SK-N-SH (cell line): Measurements from ENCODE around the gene FCHSD2. TPM values are rescaled to one million over a fixed set of nuclear protein-coding genes. Genes with fewer than 3 reads are reported as not detected.
"Not testable (repeated sequence)": the region's sequence is repeated elsewhere in the genome, so short reads cannot be mapped to it uniquely, and the experiment has no call there.

Experiments
- CTCF ChIA-PET: fragments of 300-600, 350-600 bp; formaldehyde crosslinking; extraction: SDS; loops from one replicate; lab custom pipeline; 2021; lab: Yijun Ruan, JAX
- POLR2A ChIA-PET: fragments of 350-600 bp; sonication (Branson Sonifier 250); formaldehyde crosslinking; extraction: SDS; loops from one replicate; lab custom pipeline; 2020; ENCODE audit warnings: antibody characterized with exemption, inconsistent platforms; lab: Yijun Ruan, JAX
- DNase-seq: peaks from one replicate; pipeline ENCODE4 v3.0.0; 2012
- H2AFZ ChIP-seq: fragments of 200-600 bp; sonication (generic); 2 replicates; pipeline ENCODE4 v1.8.1; 2016; ENCODE audit warnings: antibody characterized with exemption, mild to moderate bottlenecking, low read depth
- H3F3A ChIP-seq: fragments of 200-600 bp; sonication (generic); replicated peaks from 2 replicates; pipeline ENCODE3; 2016; ENCODE audit warnings: antibody characterized with exemption, mild to moderate bottlenecking; ENCODE audit not compliant: insufficient read depth
- H3K27ac ChIP-seq, 2 experiments: fragments of 200-500 bp in 1 of 2; fragments of 200-600 bp in 1 of 2; sonication (Bioruptor generic) in 1 of 2; sonication (generic), shearing (Covaris generic) in 1 of 2; 2 replicates each; pipeline versions ENCODE4 v1.5.1 to v1.6.1; 2014 to 2016; ENCODE audit warnings: low read depth in 2 of 2, inconsistent platforms in 1 of 2, low read length in 1 of 2, mild to moderate bottlenecking in 1 of 2, mixed read lengths in 1 of 2
- H3K27me3 ChIP-seq: fragments of 200-600 bp; sonication (generic), shearing (Covaris generic); 2 replicates; pipeline ENCODE4 v1.6.1; 2016; ENCODE audit warnings: mixed run types; ENCODE audit not compliant: insufficient read depth
- H3K36me3 ChIP-seq, 2 experiments: fragments of 200-500 bp in 1 of 2; fragments of 200-600 bp in 1 of 2; sonication (Bioruptor generic) in 1 of 2; sonication (generic) in 1 of 2; replicated peaks in 1 of 2; 2 replicates each; pipeline versions ENCODE3 to v1.5.1; 2014 to 2016; ENCODE audit warnings: low read length in 1 of 2, mild to moderate bottlenecking in 1 of 2; ENCODE audit not compliant: insufficient read depth in 2 of 2, control insufficient read depth in 1 of 2
- H3K4me1 ChIP-seq, 2 experiments: fragments of 200-500 bp in 1 of 2; fragments of 200-600 bp in 1 of 2; sonication (Bioruptor generic) in 1 of 2; sonication (generic), shearing (Covaris generic) in 1 of 2; 2 replicates each; pipeline versions ENCODE4 v1.5.1 to v1.6.1; 2014 to 2016; ENCODE audit warnings: low read depth in 1 of 2, low read length in 1 of 2, mixed run types in 1 of 2; ENCODE audit not compliant: insufficient read depth in 2 of 2, control insufficient read depth in 1 of 2
- H3K4me2 ChIP-seq: fragments of 200-600 bp; sonication (generic), shearing (Covaris generic); 2 replicates; pipeline ENCODE4 v1.6.1; 2017; ENCODE audit warnings: mixed run types
- H3K4me3 ChIP-seq, 2 experiments: fragments of 200-500 bp in 1 of 2; fragments of 200-600 bp in 1 of 2; sonication (Bioruptor generic) in 1 of 2; sonication (generic), shearing (Covaris generic) in 1 of 2; 2 replicates each; pipeline versions ENCODE4 v1.5.1 to v1.8.1; 2014 to 2016; ENCODE audit warnings: low read depth in 2 of 2, inconsistent platforms in 1 of 2, low read length in 1 of 2, mild to moderate bottlenecking in 1 of 2, mixed read lengths in 1 of 2, moderate library complexity in 1 of 2
- H3K79me2 ChIP-seq: fragments of 200-600 bp; sonication (generic); 2 replicates; pipeline ENCODE4 v1.8.1; 2017; ENCODE audit warnings: mild to moderate bottlenecking; ENCODE audit not compliant: insufficient read depth
- H3K9ac ChIP-seq: fragments of 200-600 bp; sonication (generic); 2 replicates; pipeline ENCODE4 v1.6.1; 2017; ENCODE audit warnings: mixed run types
- H3K9me2 ChIP-seq: fragments of 200-600 bp; sonication (generic); 2 replicates; pipeline ENCODE4 v1.6.1; 2017; ENCODE audit warnings: mixed run types
- H3K9me3 ChIP-seq: fragments of 200-600 bp; sonication (generic); 2 replicates; pipeline ENCODE4 v1.6.1; 2017; ENCODE audit warnings: mixed run types, mild to moderate bottlenecking, moderate library complexity
- H4K20me1 ChIP-seq: fragments of 200-600 bp; sonication (generic); 2 replicates; pipeline ENCODE4 v1.6.1; 2017; ENCODE audit warnings: mild to moderate bottlenecking, mixed run types; ENCODE audit not compliant: insufficient read depth
- EP300 ChIP-seq, 2 experiments: IDR thresholded peaks; 2 replicates each; pipeline versions ENCODE4 v1.4.0 to v1.6.1; 2012; ENCODE audit warnings: borderline replicate concordance in 1 of 2, low read depth in 1 of 2, low read length in 1 of 2
- FOXJ3 ChIP-seq: sonication (generic); formaldehyde crosslinking; IDR thresholded peaks from 2 replicates; pipeline ENCODE4 v1.5.1; 2020; ENCODE audit warnings: mild to moderate bottlenecking, missing genetic modification reagents
- FOXM1 ChIP-seq: IDR thresholded peaks from 2 replicates; pipeline ENCODE4 v1.4.0; 2012; ENCODE audit warnings: low read depth, mild to moderate bottlenecking
- GATA2 ChIP-seq: sonication (generic); formaldehyde crosslinking; IDR thresholded peaks from 2 replicates; pipeline ENCODE4 v1.5.0; 2020; ENCODE audit warnings: mild to moderate bottlenecking, missing genetic modification reagents
- IRF3 ChIP-seq: fragments of 150-350 bp; IDR thresholded peaks from 2 replicates; pipeline ENCODE4 v1.6.1; 2016; ENCODE audit warnings: mild to moderate bottlenecking, low read depth, low read length
- MAX ChIP-seq: IDR thresholded peaks from 2 replicates; pipeline ENCODE4 v1.4.0; 2012; ENCODE audit warnings: low read depth
- MXI1 ChIP-seq: IDR thresholded peaks from 2 replicates; pipeline ENCODE4 v1.6.1; 2012; ENCODE audit warnings: mild to moderate bottlenecking, low read depth, low read length, improper control_type of control experiment
- NRF1 ChIP-seq: IDR thresholded peaks from 2 replicates; pipeline ENCODE4 v1.6.1; 2012; ENCODE audit warnings: low read depth, mild to moderate bottlenecking, low read length
- POLR2AphosphoS5 ChIP-seq: IDR thresholded peaks from 2 replicates; pipeline ENCODE4 v1.6.1; 2012; ENCODE audit warnings: low read depth, low read length
- RAD21 ChIP-seq: IDR thresholded peaks from 2 replicates; pipeline ENCODE4 v1.6.1; 2012; ENCODE audit warnings: mild to moderate bottlenecking, low read length
- SIN3A ChIP-seq: IDR thresholded peaks from 2 replicates; pipeline ENCODE4 v1.6.1; 2012; ENCODE audit warnings: low read depth, mild to moderate bottlenecking, low read length, moderate library complexity, borderline replicate concordance
- SMC3 ChIP-seq: IDR thresholded peaks from 2 replicates; pipeline ENCODE4 v1.6.1; 2012; ENCODE audit warnings: low read depth, low read length, improper control_type of control experiment
- YY1 ChIP-seq: IDR thresholded peaks from 2 replicates; pipeline ENCODE4 v1.4.0; 2012; ENCODE audit warnings: low read depth, mild to moderate bottlenecking
- WGBS: methylation state at CpG from one replicate; pipeline ENCODE4 v1.1.6; 2017; ENCODE audit warnings: low lambda C conversion rate; 5-methylcytosine and 5-hydroxymethylcytosine counted together
- polyA plus RNA-seq, 3 experiments: library from polyadenylated mRNA; depleted of rRNA; stranded (reverse); fragments of >200 nt; gene quantifications; 2 replicates each; pipeline ENCODE4 v1.2.3, GENCODE V29; 2012
- TF ChIP-seq, protein P1 (sequence below): IDR thresholded peaks from 2 replicates; pipeline ENCODE4; 2012
- TF ChIP-seq, protein P2 (sequence below): fragments of 150-350 bp; IDR thresholded peaks from 2 replicates; pipeline ENCODE4 v1.6.1; 2017; ENCODE audit warnings: antibody characterized with exemption, low read length, low read depth, borderline replicate concordance
- TF ChIP-seq, protein P3 (sequence below): IDR thresholded peaks from 2 replicates; pipeline ENCODE4 v1.4.0; 2012; ENCODE audit warnings: low read depth, borderline replicate concordance

The FCHSD2 gene
- polyA plus RNA-seq, 1 of the 3 experiments (the other 2 are of a cell fraction) = 10.4 TPM

DNA sequence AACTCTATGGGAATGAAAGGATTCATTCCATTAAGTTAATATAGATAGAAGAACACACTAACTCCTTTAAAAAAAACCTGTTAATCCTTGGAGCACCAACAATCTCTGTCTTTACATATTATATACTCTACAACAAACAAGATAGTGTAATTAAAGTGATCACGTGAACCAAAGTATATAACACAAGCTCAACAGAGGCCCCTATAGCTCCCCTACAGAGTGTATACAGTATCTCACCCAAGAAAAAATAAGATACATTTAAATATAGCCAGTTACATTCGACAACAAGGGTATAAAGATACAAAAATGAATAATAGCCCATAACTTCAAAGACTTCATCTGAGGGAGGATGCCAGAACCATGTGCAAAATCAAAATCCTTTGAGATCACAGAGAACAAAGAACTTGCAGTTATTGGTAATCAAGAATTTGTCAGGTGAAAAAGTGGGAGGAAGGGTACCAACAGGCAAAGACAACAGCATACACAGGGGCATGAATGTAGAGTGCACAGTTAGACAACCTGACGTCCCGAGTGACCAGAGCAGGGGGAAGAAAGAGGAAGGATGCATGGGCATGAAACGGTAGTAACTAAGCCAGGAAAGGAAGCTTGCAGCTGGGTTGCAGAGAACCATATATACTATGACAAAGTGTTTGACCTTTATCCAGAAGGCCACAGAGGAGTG is 4.7 kb downstream of the FCHSD2 start (continued):
- TF ChIP-seq, protein P1, sequence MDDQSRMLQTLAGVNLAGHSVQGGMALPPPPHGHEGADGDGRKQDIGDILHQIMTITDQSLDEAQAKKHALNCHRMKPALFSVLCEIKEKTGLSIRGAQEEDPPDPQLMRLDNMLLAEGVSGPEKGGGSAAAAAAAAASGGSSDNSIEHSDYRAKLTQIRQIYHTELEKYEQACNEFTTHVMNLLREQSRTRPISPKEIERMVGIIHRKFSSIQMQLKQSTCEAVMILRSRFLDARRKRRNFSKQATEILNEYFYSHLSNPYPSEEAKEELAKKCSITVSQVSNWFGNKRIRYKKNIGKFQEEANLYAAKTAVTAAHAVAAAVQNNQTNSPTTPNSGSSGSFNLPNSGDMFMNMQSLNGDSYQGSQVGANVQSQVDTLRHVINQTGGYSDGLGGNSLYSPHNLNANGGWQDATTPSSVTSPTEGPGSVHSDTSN = no peak
- TF ChIP-seq YY1 (no peak), FOXJ3 (no peak), RAD21 (no peak), IRF3 (no peak), SIN3A (no peak)
- TF ChIP-seq, protein P2, sequence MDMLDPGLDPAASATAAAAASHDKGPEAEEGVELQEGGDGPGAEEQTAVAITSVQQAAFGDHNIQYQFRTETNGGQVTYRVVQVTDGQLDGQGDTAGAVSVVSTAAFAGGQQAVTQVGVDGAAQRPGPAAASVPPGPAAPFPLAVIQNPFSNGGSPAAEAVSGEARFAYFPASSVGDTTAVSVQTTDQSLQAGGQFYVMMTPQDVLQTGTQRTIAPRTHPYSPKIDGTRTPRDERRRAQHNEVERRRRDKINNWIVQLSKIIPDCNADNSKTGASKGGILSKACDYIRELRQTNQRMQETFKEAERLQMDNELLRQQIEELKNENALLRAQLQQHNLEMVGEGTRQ = no peak
- TF ChIP-seq, all 33 proteins: peak for 0

DNA sequence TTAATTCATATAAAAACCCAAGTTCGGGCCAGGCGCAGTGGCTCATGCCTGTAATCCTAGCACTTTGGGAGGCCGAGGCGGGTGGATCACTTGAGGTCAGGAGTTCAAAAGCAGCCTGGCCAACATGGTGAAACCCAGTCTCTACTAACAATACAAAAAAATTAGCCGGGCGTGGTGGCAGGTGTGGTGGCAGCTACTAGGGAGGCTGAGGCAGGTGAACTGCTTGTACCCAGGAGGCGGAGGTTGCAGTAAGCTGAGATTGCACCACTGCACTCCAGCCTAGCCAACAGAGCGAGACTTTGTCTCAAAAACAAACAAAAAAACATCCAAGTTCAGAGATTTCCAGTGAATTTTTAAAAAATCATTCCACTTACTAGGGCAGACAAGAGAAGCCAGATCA is 5.4 kb downstream of the FCHSD2 start:
- WGBS = 96% methylated on average over 8 of the region's 8 CpGs
- H3K9ac ChIP-seq, H3K27me3 ChIP-seq, H3K27ac ChIP-seq, H2AFZ ChIP-seq, H4K20me1 ChIP-seq, H3F3A ChIP-seq, H3K4me3 ChIP-seq, H3K4me2 ChIP-seq, DNase-seq, POLR2A ChIA-PET, H3K4me1 ChIP-seq, H3K9me2 ChIP-seq, H3K9me3 ChIP-seq: not testable (repeated sequence)
- H3K79me2 ChIP-seq = peaks cover 84% of the 10 kb centered on the region
- CTCF ChIA-PET = interaction anchor here (1.0 to 1.2 kb wide), 2 partner anchors 41 to 306 kb away, joined by 3 read pairs; no protein-coding TSS in a partner anchor
- peaks cover 7 to 29% of the 10 kb centered on the region in 2 experiments for H3K36me3 ChIP-seq

DNA sequence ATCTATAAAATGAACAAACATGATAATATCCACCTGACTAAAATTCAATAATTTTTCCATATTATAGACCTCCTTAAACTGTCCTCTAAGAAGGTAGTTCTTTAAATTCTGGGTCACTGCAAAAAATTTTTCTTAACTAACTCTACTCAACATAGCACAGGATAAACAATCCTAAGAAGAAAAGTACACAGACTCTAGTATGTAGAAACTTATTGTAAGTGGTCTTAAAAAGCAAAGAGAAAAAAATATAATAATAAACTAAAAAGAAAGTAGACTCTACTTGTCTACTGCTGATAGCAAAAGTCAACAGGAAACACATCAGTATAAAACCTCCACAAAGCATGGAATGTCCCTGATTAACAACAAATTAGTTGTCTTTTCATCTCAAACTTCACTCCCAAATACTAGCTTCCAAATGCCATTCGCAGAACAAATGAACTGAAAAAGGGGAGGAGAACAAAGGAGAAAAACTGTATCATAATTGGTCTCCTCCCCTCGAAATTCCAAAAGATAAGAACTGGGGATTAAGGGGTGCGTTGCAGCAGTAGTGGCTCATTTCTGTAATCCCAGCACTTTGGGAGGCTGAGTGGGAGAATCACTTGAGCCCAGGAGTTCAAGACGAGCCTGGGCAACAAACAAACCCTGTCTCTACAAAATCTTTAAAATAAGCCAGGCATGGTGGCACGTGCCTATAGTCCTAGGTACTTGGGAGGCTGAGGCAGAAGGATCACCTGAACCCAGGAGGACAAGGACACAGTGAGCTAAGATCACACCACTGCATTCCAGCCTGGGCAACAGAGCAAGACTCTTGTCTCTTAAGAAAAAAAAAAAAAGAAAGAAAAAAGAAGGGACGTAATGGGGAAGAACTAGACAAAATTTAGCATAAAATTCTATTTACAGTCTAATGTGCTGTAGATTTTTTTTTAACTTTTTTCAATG is 6.5 kb downstream of the FCHSD2 start:
- H4K20me1 ChIP-seq = peaks cover 5% of the 10 kb centered on the region
- TF ChIP-seq NRF1 (no peak), MAX (no peak), FOXM1 (no peak), SMC3 (no peak), POLR2AphosphoS5 (no peak), EP300 (IDR thresholded peaks at IDR 0.05; ENCODE audit: borderline replicate concordance in 1 of 2, low read depth in 1 of 2, low read length in 1 of 2) (no peak), FOXJ3 (no peak), GATA2 (no peak), MXI1 (no peak)
- TF ChIP-seq, protein P1 = no peak
- TF ChIP-seq, protein P3, sequence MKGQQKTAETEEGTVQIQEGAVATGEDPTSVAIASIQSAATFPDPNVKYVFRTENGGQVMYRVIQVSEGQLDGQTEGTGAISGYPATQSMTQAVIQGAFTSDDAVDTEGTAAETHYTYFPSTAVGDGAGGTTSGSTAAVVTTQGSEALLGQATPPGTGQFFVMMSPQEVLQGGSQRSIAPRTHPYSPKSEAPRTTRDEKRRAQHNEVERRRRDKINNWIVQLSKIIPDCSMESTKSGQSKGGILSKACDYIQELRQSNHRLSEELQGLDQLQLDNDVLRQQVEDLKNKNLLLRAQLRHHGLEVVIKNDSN = no peak

More for the DNA sequence above, 6.5 kb downstream of the FCHSD2 start:
- WGBS = 98% methylated on average over 6 of the region's 6 CpGs
- H3K79me2 ChIP-seq = peaks cover 79% of the 10 kb centered on the region
- no peak overlapping the region for H2AFZ ChIP-seq
- H3K9me2 ChIP-seq = no peaks in the 10 kb centered on the region
- no peaks in the 10 kb centered on the region for H3K9me3 ChIP-seq
- H3K4me3 ChIP-seq = no peak overlapping the region
- H3K36me3 ChIP-seq = peaks cover 7 to 29% of the 10 kb centered on the region in 2 experiments
- CTCF ChIA-PET = interaction anchor here (1.2 kb wide), 2 partner anchors 42 to 146 kb away, joined by 3 read pairs; no protein-coding TSS in a partner anchor
- H3K4me1 ChIP-seq = peaks cover 0 to 2% of the 10 kb centered on the region in 2 experiments; a peak in 3 of 4 replicates
- H3F3A ChIP-seq = no peaks in the 10 kb centered on the region
- H3K9ac ChIP-seq = no peak overlapping the region
- no peak overlapping the region for H3K4me2 ChIP-seq
- no peaks in the 10 kb centered on the region for H3K27me3 ChIP-seq
- POLR2A ChIA-PET = no interaction called here
- DNase-seq = no peak
- H3K27ac ChIP-seq = no peak overlapping the region
